Keratinocyte (primary cell): ENCODE data around the gene POLR1G. TPM values are rescaled to one million over a fixed set of nuclear protein-coding genes. Genes with fewer than 3 reads are reported as not detected.

Source experiments
- DNase-seq: peaks from one replicate; pipeline ENCODE4 v3.0.0-alpha.2; 2011; ENCODE audit warnings: low read depth, missing footprints, low spot score
- FAIRE-seq: peaks from 2 replicates; lab custom pipeline; 2011; peaks lifted over from hg19 to GRCh38; lab: Jason Lieb, UNC
- H2AFZ ChIP-seq: 2 replicates; pipeline ENCODE4 v1.6.0; 2012; ENCODE audit warnings: low read length, control low read depth, inconsistent platforms; ENCODE audit not compliant: control insufficient read depth
- H3K27ac ChIP-seq: 2 replicates; pipeline ENCODE4 v1.5.1; 2011; ENCODE audit warnings: low read length; ENCODE audit not compliant: control insufficient read depth, insufficient read depth
- H3K27me3 ChIP-seq: 3 replicates; pipeline ENCODE4 v1.6.0; 2011; ENCODE audit warnings: low read length; ENCODE audit not compliant: control insufficient read depth, insufficient read depth; ENCODE audit errors: extremely low read depth
- H3K36me3 ChIP-seq, 2 experiments: 2 replicates in 1 of 2; 3 replicates in 1 of 2; pipeline ENCODE4 v1.5.1; 2011; ENCODE audit warnings: low read length in 2 of 2, mild to moderate bottlenecking in 1 of 2; ENCODE audit not compliant: control insufficient read depth in 2 of 2, insufficient read depth in 2 of 2; ENCODE audit errors: extremely low read depth in 1 of 2
- H3K4me1 ChIP-seq: 3 replicates; pipeline ENCODE4 v1.5.1; 2011; ENCODE audit warnings: low read length; ENCODE audit not compliant: control insufficient read depth, insufficient read depth; ENCODE audit errors: extremely low read depth
- H3K4me2 ChIP-seq: 3 replicates; pipeline ENCODE4 v1.6.0; 2011; ENCODE audit warnings: low read depth, low read length; ENCODE audit not compliant: control insufficient read depth, insufficient read depth; ENCODE audit errors: extremely low read depth
- H3K4me3 ChIP-seq, 3 experiments: fragments of 200-600 bp in 1 of 3; sonication (generic) in 1 of 3; 2 replicates in 2 of 3; 3 replicates in 1 of 3; pipeline ENCODE4 v1.5.1; 2011 to 2016; ENCODE audit warnings: low read length in 3 of 3, mild to moderate bottlenecking in 3 of 3, control low read depth in 2 of 3, inconsistent platforms in 1 of 3, low read depth in 1 of 3, mixed read lengths in 1 of 3, mixed run types in 1 of 3, moderate library complexity in 1 of 3; ENCODE audit not compliant: control insufficient read depth in 2 of 3, insufficient read depth in 2 of 3; ENCODE audit errors: extremely low read depth in 1 of 3
- H3K79me2 ChIP-seq: 2 replicates; pipeline ENCODE4 v1.6.0; 2012; ENCODE audit warnings: low read length; ENCODE audit not compliant: control insufficient read depth, insufficient read depth
- H3K9ac ChIP-seq: 3 replicates; pipeline ENCODE4 v1.6.0; 2011; ENCODE audit warnings: low read length; ENCODE audit not compliant: control insufficient read depth, insufficient read depth; ENCODE audit errors: extremely low read depth
- H3K9me1 ChIP-seq: 3 replicates; pipeline ENCODE4 v1.6.0; 2011; ENCODE audit warnings: low read length; ENCODE audit not compliant: control insufficient read depth, insufficient read depth; ENCODE audit errors: extremely low read depth
- H3K9me3 ChIP-seq: 2 replicates; pipeline ENCODE4 v1.5.1; 2012; ENCODE audit warnings: low read depth, low read length; ENCODE audit not compliant: control insufficient read depth
- H4K20me1 ChIP-seq: 3 replicates; pipeline ENCODE4 v1.6.0; 2011; ENCODE audit warnings: low read length; ENCODE audit not compliant: control insufficient read depth, insufficient read depth; ENCODE audit errors: extremely low read depth
- CTCF ChIP-seq, 3 experiments: IDR thresholded peaks in 1 of 3; conservative IDR thresholded peaks in 1 of 3; optimal IDR thresholded peaks in 1 of 3; 2 replicates in 2 of 3; 3 replicates in 1 of 3; pipeline versions ENCODE3 to v1.5.1; 2011; ENCODE audit warnings: low read length in 3 of 3, mild to moderate bottlenecking in 3 of 3, moderate library complexity in 2 of 3, control low read depth in 1 of 3, inconsistent platforms in 1 of 3; ENCODE audit not compliant: insufficient read depth in 2 of 3; ENCODE audit errors: extremely low read depth in 1 of 3
- EZH2 ChIP-seq: IDR thresholded peaks from one replicate; pipeline ENCODE4 v1.6.1; 2012; ENCODE audit warnings: inconsistent platforms, mild to moderate bottlenecking, low read length, moderate library complexity
- dilution Hi-C: fragments of 300-500 bp; cut with MboI; formaldehyde crosslinking; loops from one replicate; pipeline ENCODE4 v1.7.0; 2020; ENCODE audit warnings: low sequenced_read_pairs; ENCODE audit not compliant: extremely low pct_ligation_motif_present
- polyA plus RNA-seq, 5 experiments: library from polyadenylated mRNA; depleted of rRNA in 3 of 5; stranded (reverse) in 3 of 5; stranded (forward) in 1 of 5; unstranded in 1 of 5; fragments of >200 nt; gene quantifications; 1 replicate in 1 of 5; 2 replicates in 3 of 5; 3 replicates in 1 of 5; pipeline versions ENCODE4 v1.2.1 to v1.2.3, GENCODE V29; 2011 to 2012; ENCODE audit warnings: missing spikeins in 2 of 5, low read depth in 1 of 5, low replicate concordance in 1 of 5

POLR1G gene
- polyA plus RNA-seq, 1 donor (not counting 4 experiments of a cell fraction or from before 2014, with no cell fraction given) = 9.8 TPM

- no peaks in the 10 kb centered on the region for H3K4me1 ChIP-seq
Measured at GRCh38 chr19:45385392-45386221, 20.8 kb upstream of the POLR1G start.

GRCh38 chr19:45391346-45391745, 15.1 kb upstream of the POLR1G start:
- Histone ChIP-seq H4K20me1 (peaks cover 4% of the 10 kb centered on the region), H3K9me3 (no peaks in the 10 kb centered on the region), H3K9ac (no peak overlapping the region), H3K9me1 (no peaks in the 10 kb centered on the region), H3K4me3 (no peak overlapping the region), H3K27ac (no peak overlapping the region), H3K4me1 (no peaks in the 10 kb centered on the region), H3K4me2 (no peak overlapping the region), H3K27me3 (no peaks in the 10 kb centered on the region), H3K36me3 (peaks cover 30 to 38% of the 10 kb centered on the region in 2 experiments), H3K79me2 (peaks cover 14% of the 10 kb centered on the region), H2AFZ (no peak overlapping the region)
- peak; percentile 44 for FAIRE-seq
- TF ChIP-seq EZH2 = no peak
- no peak for TF ChIP-seq CTCF (optimal IDR thresholded peaks at IDR 0.05 in 1 of 3, IDR thresholded peaks at IDR 0.05 in 1 of 3, conservative IDR thresholded peaks at IDR 0.05 in 1 of 3; ENCODE audit: extremely low read depth in 1 of 3, insufficient read depth in 2 of 3, low read length in 3 of 3)
- dilution Hi-C loops = no loop called here
- DNase-seq = no peak

More at GRCh38 chr19:45385392-45386221, 20.8 kb upstream of the POLR1G start:
- DNase-seq = no peak
- no peak for TF ChIP-seq CTCF (optimal IDR thresholded peaks at IDR 0.05 in 1 of 3, IDR thresholded peaks at IDR 0.05 in 1 of 3, conservative IDR thresholded peaks at IDR 0.05 in 1 of 3; ENCODE audit: extremely low read depth in 1 of 3, insufficient read depth in 2 of 3, low read length in 3 of 3)
- TF ChIP-seq EZH2 = no peak
- Histone ChIP-seq H4K20me1 (no peaks in the 10 kb centered on the region), H3K27ac (no peak overlapping the region), H3K9ac (no peak overlapping the region), H3K79me2 (peaks cover 8% of the 10 kb centered on the region), H3K9me3 (no peaks in the 10 kb centered on the region), H3K4me2 (no peak overlapping the region), H3K36me3 (peaks cover 18 to 23% of the 10 kb centered on the region in 2 experiments), H3K9me1 (no peaks in the 10 kb centered on the region), H3K4me3 (no peak overlapping the region), H3K27me3 (no peaks in the 10 kb centered on the region), H2AFZ (no peak overlapping the region)
- FAIRE-seq = no peak
- dilution Hi-C loops = no loop called here
